IPS-20b (cell line): ENCODE results near the gene CDH4.

Source experiments
- H3K27ac ChIP-seq: one replicate; pipeline ENCODE4 v1.5.1; 2013; ENCODE audit warnings: low read length
- H3K27me3 ChIP-seq: 2 replicates; pipeline ENCODE4 v1.6.1; 2013; ENCODE audit warnings: mild to moderate bottlenecking, low read length, inconsistent platforms; ENCODE audit not compliant: insufficient read depth
- H3K36me3 ChIP-seq: 2 replicates; pipeline ENCODE4 v1.6.1; 2013; ENCODE audit warnings: low read depth, mild to moderate bottlenecking, inconsistent platforms, low read length, moderate library complexity; ENCODE audit not compliant: insufficient read depth
- H3K4me1 ChIP-seq: 2 replicates; pipeline ENCODE4 v1.6.1; 2013; ENCODE audit warnings: mild to moderate bottlenecking, control low read depth, inconsistent platforms, low read length, moderate library complexity; ENCODE audit not compliant: insufficient read depth
- H3K4me3 ChIP-seq: 2 replicates; pipeline ENCODE4 v1.5.1; 2013; ENCODE audit warnings: mild to moderate bottlenecking, low read length, inconsistent platforms
- H3K9ac ChIP-seq: 2 replicates; pipeline ENCODE4 v1.6.1; 2013; ENCODE audit warnings: low read depth, mild to moderate bottlenecking, inconsistent platforms, low read length, moderate library complexity
- H3K9me3 ChIP-seq: 2 replicates; pipeline ENCODE4 v1.6.1; 2013; ENCODE audit warnings: mild to moderate bottlenecking, low read depth, low read length, inconsistent platforms; ENCODE audit not compliant: insufficient read depth

The CDH4 gene

DNA sequence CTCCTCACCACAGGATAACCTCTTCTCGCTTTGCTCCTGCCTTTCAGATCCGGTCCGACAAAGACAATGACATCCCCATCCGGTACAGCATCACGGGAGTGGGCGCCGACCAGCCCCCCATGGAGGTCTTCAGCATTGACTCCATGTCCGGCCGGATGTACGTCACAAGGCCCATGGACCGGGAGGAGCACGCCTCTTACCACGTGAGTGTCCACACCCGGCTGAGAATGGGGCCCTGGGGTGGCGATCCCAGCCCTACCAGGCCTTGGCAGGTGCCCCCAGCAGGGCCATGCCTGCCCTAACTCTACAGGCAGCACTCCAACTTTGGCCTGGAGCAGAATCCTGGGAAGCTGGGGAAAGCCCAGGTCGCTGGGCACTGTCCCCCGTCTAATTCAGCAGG is 592.6 kb downstream of the CDH4 start:
- Histone ChIP-seq H3K9ac (no peak overlapping the region), H3K36me3 (no peaks in the 10 kb centered on the region), H3K4me3 (no peak overlapping the region), H3K4me1 (no peaks in the 10 kb centered on the region), H3K9me3 (no peaks in the 10 kb centered on the region), H3K27ac (no peak overlapping the region), H3K27me3 (peaks cover 8% of the 10 kb centered on the region)

DNA sequence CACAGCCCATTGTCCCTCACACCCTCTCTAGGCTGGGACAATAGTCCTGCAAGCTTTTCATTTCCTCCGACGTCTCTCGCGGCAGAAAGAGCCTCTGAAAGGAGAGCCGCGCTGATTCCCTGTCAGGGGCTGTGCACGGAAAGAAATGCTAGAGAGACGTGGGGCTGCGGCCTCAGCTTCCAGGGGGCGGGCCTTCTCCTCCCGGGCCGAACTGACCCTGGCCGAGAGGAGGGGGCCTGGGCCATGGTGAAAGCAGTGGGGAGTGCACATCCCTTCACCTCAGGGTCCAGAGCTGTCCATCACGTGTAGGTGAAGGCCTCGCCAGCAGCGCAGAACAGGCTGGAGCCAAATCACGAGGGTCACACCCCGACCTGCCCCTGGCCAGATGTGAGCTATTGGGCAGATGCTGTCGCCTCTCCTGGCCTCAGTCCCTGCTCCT is 593.2 kb downstream of the CDH4 start:
- peaks cover 13% of the 10 kb centered on the region for H3K27me3 ChIP-seq
- H3K9me3 ChIP-seq = no peaks in the 10 kb centered on the region
- no peak overlapping the region for H3K4me3 ChIP-seq

DNA sequence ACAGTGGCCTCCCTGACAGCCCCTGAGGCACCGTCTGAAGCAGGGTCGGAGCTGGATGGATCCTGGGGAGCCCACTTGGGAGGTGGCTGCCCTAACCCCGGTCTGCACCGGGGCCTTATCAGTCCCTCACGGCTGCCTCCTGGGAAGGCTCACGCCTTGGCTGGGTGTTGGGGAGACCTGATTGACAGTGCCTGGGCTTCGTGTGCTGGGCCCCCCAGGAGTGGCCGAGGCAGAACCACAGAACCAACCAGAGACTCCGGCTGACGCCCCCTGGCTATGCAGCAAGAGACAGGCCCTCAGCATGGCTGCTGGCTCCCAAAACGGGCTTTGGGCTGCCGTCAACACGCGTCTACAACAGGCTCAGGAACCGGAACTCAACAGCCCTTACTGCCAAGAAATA is 594.0 kb downstream of the CDH4 start:
- peaks cover 18% of the 10 kb centered on the region for H3K27me3 ChIP-seq
- H3K9me3 ChIP-seq = no peaks in the 10 kb centered on the region
- no peak overlapping the region for H3K27ac ChIP-seq
- no peak overlapping the region for H3K9ac ChIP-seq
- no peak overlapping the region for H3K4me3 ChIP-seq
- H3K4me1 ChIP-seq = no peaks in the 10 kb centered on the region
- H3K36me3 ChIP-seq = no peaks in the 10 kb centered on the region

More for the DNA sequence above, 593.2 kb downstream of the CDH4 start:
- H3K36me3 ChIP-seq = no peaks in the 10 kb centered on the region
- H3K9ac ChIP-seq = no peak overlapping the region
- no peaks in the 10 kb centered on the region for H3K4me1 ChIP-seq
- no peak overlapping the region for H3K27ac ChIP-seq

DNA sequence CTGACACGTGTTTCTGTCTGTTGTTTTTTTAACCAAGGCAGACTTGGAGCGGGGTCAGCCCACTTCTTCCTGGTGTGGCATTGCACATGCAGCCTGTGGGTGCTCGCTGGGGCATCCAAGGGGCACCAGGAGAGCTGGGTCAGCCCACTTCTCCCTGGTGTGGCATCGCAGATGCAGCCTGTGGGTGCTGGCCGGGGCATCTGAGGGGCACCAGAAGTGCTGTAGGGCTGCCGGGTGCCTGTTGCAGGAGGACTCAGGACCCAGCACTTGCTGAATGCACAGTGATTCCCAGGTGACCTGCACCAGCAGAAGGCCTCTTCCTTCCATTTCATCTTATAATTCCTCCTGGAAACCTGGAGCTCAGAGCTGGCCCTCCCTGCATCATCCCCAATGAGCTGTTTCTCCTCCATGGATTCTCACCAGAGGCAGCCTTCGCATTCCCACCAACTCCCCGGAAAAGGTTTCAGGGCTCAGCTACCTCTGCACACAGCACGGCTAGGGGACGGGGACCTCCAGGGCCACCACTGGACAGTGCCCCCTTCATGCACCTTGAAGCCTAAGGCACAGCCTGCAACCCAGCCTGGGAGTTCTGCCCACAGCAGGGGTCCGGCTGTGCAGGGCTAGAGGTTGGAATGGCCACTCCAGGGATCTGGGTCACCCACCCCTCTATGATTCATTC is 594.8 kb downstream of the CDH4 start:
- no peak overlapping the region for H3K4me3 ChIP-seq
- H3K27ac ChIP-seq = no peak overlapping the region
- H3K4me1 ChIP-seq = no peaks in the 10 kb centered on the region
- no peaks in the 10 kb centered on the region for H3K9me3 ChIP-seq
- H3K36me3 ChIP-seq = no peaks in the 10 kb centered on the region
- no peak overlapping the region for H3K9ac ChIP-seq
- H3K27me3 ChIP-seq = peaks cover 17% of the 10 kb centered on the region

DNA sequence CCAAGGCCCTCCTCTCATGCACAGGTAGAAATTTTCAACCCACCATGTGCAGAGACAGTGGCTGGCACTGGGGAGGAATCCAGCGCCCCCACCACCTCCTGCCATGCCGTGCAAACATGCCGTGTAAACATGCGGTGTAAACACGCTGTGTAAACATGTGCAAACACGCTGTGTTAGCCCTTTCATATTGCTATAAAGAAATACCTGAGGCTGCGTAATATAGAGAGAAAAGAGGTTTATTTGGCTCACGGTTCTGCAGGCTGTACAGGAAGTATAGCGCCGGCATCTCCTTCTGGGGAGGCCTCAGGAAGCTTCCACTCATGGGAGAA is 595.3 kb downstream of the CDH4 start:
- Histone ChIP-seq H3K4me3 (no peak overlapping the region), H3K36me3 (no peaks in the 10 kb centered on the region), H3K9ac (no peak overlapping the region), H3K4me1 (no peaks in the 10 kb centered on the region), H3K9me3 (no peaks in the 10 kb centered on the region), H3K27ac (no peak overlapping the region), H3K27me3 (peaks cover 12% of the 10 kb centered on the region; the same call in 1 of the 2 replicates)

DNA sequence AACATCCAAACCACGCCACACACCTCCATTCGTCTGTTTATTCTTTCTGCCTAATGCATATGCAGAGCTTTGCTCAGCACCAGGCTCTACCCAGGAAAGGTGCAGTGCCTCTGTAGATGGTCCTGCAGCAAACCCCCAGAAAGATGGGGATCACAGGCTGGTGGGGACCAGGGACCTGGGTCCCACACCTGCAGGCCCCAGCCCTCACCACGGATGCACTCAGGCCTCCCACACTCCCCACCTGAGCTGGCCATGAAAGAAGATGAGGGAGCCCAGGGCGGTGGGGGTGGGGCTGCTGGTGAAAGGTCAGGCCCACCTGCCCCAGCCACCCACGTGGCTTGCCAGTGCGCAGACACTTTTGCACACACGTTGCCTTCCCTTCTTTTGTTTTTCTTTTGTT is 595.9 kb downstream of the CDH4 start:
- Histone ChIP-seq H3K27ac (no peak overlapping the region), H3K36me3 (no peaks in the 10 kb centered on the region), H3K27me3 (peaks cover 10% of the 10 kb centered on the region; the same call in 1 of the 2 replicates), H3K9me3 (no peaks in the 10 kb centered on the region), H3K4me1 (no peaks in the 10 kb centered on the region), H3K4me3 (no peak overlapping the region), H3K9ac (no peak overlapping the region)

DNA sequence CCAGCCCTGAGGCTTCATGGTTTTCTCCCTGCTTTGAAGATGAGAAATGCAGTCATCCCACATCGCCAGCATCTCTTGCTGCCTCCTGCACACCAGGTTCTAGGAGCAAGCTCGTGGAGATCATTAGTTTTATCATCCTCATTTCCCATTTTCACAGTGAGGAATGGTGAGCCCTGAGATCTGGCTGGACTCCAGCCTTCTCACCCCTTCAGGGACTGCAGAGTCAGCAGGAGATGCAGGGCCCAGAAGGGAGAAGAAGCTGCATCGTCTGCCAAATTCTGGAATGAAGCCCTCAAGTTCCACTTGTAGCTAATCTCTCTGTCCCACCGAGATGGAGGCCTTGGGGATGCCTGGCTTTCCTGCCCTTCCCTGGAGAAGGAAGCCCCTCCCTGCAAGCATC is 596.8 kb downstream of the CDH4 start:
- Histone ChIP-seq H3K9me3 (no peaks in the 10 kb centered on the region), H3K27ac (no peak overlapping the region), H3K27me3 (peaks cover 10% of the 10 kb centered on the region; the same call in 1 of the 2 replicates), H3K36me3 (no peaks in the 10 kb centered on the region), H3K4me3 (no peak overlapping the region), H3K4me1 (no peaks in the 10 kb centered on the region), H3K9ac (no peak overlapping the region)

DNA sequence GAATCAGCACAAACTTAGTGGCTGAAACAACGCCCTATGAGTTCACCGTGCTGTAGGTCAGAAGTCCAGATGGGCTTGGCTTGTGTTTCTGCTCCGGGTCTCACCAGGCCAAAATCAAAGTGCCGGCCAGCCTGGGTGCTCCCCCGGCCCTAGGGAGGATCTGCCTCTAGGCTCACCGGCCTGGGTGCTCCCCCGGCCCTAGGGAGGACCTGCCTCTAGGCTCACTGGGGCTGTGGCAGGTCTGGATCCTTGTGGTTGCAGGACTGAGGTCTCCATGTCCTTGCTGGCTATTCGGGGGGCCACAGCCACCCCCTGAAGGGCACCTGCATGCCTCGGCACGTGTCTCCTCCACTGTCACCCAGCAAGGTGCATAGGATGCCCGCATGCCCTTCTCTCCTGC is 597.3 kb downstream of the CDH4 start:
- Histone ChIP-seq H3K9me3 (no peaks in the 10 kb centered on the region; the same call in 1 of the 2 replicates), H3K9ac (no peak overlapping the region), H3K4me3 (no peak overlapping the region), H3K36me3 (no peaks in the 10 kb centered on the region), H3K4me1 (no peaks in the 10 kb centered on the region), H3K27ac (no peak overlapping the region), H3K27me3 (peaks cover 10% of the 10 kb centered on the region; the same call in 1 of the 2 replicates)

DNA sequence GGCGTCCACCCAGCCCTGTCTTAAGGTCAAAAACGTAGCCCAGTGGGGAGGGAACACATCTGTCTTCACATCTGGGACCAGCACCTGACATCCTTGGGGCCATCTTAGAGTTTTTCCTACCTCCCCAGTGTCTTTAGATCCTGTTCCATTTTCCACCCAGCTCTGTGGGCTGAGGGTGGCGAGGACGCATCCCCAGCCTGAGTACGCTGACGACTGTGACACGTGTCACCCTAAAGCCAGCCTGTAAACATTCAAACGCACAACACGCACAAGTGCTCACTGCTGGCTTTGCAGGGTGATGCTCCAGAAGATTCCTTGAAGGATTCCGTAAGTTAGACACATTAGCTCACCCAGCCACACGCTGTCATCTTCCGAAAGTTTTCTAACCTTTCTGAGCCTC is 597.8 kb downstream of the CDH4 start:
- Histone ChIP-seq H3K9ac (no peak overlapping the region), H3K4me1 (no peaks in the 10 kb centered on the region), H3K27me3 (peaks cover 10% of the 10 kb centered on the region; the same call in 1 of the 2 replicates), H3K36me3 (no peaks in the 10 kb centered on the region), H3K9me3 (no peaks in the 10 kb centered on the region; the same call in 1 of the 2 replicates), H3K27ac (no peak overlapping the region), H3K4me3 (no peak overlapping the region)

DNA sequence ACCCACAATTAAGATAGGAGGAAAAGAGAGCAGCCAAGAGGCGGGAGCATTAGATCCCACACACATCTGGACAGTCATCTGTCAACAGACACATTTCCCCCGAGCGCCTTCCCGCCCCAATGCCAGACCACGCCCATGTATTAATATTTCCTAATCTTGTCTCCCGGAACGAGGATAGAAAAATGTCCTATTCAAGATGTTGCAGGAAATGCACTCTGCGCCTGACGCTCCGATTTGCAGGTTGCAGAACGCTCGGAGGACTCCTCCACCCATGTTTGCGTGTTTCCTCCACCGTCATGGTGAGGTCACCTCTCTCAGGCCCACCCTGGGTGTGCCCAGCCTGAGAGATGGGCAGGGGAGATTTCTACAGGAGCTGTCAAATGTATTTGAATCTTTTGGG is 598.4 kb downstream of the CDH4 start:
- H3K27me3 ChIP-seq = peaks cover 10% of the 10 kb centered on the region; the same call in 1 of the 2 replicates
- no peaks in the 10 kb centered on the region; the same call in 1 of the 2 replicates for H3K9me3 ChIP-seq
- H3K4me1 ChIP-seq = no peaks in the 10 kb centered on the region
- no peak overlapping the region for H3K9ac ChIP-seq
- no peak overlapping the region for H3K27ac ChIP-seq
- no peaks in the 10 kb centered on the region for H3K36me3 ChIP-seq
- H3K4me3 ChIP-seq = no peak overlapping the region

DNA sequence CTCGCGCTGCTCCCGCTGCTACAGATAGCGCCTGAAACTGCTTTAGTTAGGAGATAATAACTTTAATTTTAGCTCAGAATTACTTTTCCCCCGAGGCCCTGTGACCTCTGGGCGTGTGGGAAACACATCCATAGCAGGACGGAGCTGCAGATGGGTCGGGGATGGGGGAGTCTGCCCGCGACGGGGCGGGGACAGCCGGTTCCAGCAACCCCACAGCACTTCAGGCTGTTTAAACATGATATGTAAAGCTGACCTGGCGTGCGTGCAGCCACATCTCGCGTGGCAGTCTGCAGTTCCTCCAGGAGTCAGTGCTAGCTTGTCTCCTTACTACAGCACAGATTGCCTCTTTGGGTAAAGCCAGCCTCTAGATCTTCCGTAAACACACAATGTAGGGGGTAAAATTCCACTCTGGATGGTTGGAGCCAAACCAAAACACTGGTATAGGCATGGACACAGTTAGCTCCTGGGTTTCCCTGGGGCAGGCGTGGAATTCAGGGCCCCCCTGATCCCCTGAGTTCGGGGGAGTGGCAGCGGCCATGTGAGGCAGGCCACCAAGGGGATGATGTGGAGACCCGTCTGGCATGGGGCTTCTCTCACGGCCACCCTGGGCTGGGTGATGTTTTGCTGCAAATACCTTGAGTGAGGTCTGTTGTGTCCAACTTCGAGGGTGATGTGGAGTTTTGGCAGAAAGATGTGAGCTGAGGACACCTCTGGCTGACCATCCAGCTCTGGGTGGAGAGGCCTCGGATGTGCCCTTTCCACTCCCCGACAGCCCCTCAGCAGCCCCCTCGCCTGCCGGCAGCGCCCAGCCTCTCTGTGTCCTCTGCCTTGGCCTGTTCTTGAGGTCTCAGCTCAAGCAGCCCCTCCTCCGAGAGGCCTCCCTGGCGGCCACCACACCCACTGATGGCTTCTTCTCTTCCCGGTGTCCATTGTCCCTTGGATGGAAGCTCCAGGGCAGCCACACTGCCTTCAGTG is 599.2 kb downstream of the CDH4 start:
- Histone ChIP-seq H3K4me1 (no peaks in the 10 kb centered on the region), H3K36me3 (no peaks in the 10 kb centered on the region), H3K9ac (no peak overlapping the region), H3K9me3 (no peaks in the 10 kb centered on the region; the same call in 1 of the 2 replicates), H3K27ac (no peak overlapping the region), H3K4me3 (no peak overlapping the region), H3K27me3 (peaks cover 10% of the 10 kb centered on the region; the same call in 1 of the 2 replicates)
